Measurements from ENCODE around the gene DIAPH3. TPM values are rescaled to one million over a fixed set of nuclear protein-coding genes. Genes with fewer than 3 reads are reported as not detected.

The DIAPH3 gene
- polyA plus RNA-seq, 4 donors, result 10.3 to 14.3 (median 11.8) TPM

DNA sequence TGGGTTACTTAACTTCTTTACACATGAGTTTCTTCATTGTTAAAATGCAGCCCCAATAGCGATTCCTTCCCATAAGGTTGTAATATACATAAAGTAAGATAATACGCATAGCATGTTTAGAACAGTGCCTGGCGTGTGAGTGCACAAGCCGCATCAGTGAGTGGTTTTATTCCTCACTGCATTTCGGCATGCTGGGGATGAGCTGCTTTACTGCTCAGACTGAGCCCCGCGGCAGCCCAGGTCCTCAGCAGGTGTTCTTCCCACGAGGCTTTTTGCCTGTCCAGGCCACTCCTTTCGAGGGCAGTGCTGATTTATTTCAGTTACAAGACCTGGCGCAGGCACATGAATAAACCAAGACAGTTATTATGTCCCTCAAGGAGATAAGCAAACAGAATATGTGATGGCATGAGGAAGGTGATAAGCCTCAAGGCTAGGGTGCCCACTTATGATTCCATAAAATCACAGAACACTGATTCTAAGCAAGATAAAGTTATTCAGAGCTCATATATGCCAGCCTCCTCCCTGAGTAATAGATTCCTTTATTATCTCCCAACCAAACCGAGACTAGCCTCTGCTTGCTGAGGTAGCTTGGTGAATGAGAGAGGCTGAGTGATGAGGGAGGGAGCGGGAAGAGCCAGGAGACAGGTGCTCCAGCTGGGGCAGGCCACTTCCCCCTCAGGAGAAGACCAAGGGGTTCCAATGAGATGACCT lies 505.5 kb downstream of the DIAPH3 start:
- DNase-seq (ENCODE audit: low read depth in 4 of 4, low spot score in 2 of 4), result no peak

GRCh38 chr13:59653916-59654315 lies 509.8 kb downstream of the DIAPH3 start:
- no peak for DNase-seq (ENCODE audit: low read depth in 4 of 4, low spot score in 2 of 4)

- DNase-seq (ENCODE audit: low read depth in 4 of 4, low spot score in 2 of 4), result no peak
These were observed 512.2 kb downstream of the DIAPH3 start for GRCh38 chr13:59651479-59651878.

GRCh38 chr13:59643906-59644626 lies 519.7 kb downstream of the DIAPH3 start:
- DNase-seq (ENCODE audit: low read depth in 4 of 4, low spot score in 2 of 4), result no peak

GRCh38 chr13:59643364-59643841 lies 520.3 kb downstream of the DIAPH3 start:
- no peak for DNase-seq (ENCODE audit: low read depth in 4 of 4, low spot score in 2 of 4)

DNA sequence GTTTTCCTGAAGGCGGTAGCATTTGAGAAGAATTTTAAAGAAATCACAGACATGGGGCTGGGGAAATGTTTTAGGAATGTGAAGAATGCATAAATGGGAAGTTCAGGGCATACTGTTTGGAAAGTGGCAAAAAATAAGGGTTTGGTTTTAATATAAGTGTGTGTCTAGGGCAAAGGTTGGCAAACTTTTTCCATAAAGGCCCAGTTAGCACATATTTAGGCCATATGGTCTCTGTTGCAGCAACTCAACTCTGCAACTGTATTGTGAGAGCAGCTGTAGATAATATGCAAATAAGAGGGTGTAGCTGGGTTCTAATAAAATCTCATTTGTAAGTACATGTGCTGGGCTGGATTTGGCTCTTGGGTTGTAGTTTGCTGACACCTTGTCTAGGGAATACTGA lies 521.9 kb downstream of the DIAPH3 start:
- DNase-seq (ENCODE audit: low read depth in 4 of 4, low spot score in 2 of 4), result no peak

- DNase-seq (ENCODE audit: low read depth in 4 of 4, low spot score in 2 of 4), result no peak
These were observed 522.5 kb downstream of the DIAPH3 start for GRCh38 chr13:59641261-59641660.

- DNase-seq (ENCODE audit: low read depth in 4 of 4, low spot score in 2 of 4), result no peak
These were observed 525.3 kb downstream of the DIAPH3 start for GRCh38 chr13:59638404-59638803.

- DNase-seq (ENCODE audit: low read depth in 4 of 4, low spot score in 2 of 4), result peak in 1 of 4 donors; percentile 28
These were observed 528.1 kb downstream of the DIAPH3 start for GRCh38 chr13:59635589-59635988.

- no peak for DNase-seq (ENCODE audit: low read depth in 4 of 4, low spot score in 2 of 4)
These were observed 530.4 kb downstream of the DIAPH3 start for GRCh38 chr13:59633290-59633689.

GRCh38 chr13:59631271-59631670 lies 532.5 kb downstream of the DIAPH3 start:
- no peak for DNase-seq (ENCODE audit: low read depth in 4 of 4, low spot score in 2 of 4)

DNA sequence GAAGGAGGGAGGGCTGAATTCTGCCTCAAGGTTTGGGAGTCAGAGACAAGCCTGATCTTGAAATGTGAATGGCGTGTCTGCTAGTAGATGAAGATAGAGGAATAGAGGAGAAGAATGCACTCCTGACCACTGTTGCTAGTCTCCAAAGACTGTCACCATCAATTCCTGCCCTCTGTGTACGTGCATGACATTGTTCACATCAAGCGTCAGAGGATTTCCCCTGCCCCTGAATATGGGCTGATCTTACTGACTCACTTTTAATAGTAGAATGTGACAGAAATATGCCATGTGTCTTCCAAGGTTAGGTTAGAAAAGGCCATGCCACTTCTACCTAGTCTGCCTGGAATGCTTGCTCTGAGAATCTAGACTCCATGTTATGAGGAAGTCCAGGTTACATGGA lies 538.6 kb downstream of the DIAPH3 start:
- DNase-seq (ENCODE audit: low read depth in 4 of 4, low spot score in 2 of 4), result no peak

- DNase-seq (ENCODE audit: low read depth in 4 of 4, low spot score in 2 of 4), result no peak
These were observed 540.4 kb downstream of the DIAPH3 start for GRCh38 chr13:59623206-59623915.

DNA sequence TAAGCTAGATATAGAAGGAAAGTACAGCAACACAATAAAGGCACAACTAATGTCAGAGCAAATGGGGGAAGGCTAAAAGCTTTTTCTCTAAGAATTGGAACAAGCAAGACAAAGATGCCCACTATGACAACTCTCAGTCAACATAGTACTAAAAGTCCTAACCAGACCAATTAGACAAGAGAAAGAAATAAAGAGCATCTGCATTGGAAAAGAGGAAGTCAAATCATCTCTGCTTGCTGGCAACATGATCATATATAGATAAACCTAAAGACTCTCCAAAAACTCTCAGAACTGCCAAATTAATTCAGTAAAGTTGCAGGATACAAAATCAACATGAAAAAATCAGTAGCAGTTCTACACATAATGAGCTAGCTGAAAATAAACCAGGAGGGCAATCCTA lies 542.0 kb downstream of the DIAPH3 start:
- no peak for DNase-seq (ENCODE audit: low read depth in 4 of 4, low spot score in 2 of 4)

Other genes starting within 250 kb of the DIAPH3 start
- gene TDRD3, start 233.3 kb upstream of the DIAPH3 start, polyA plus RNA-seq (ENCODE audit: insufficient read length in 4 of 4), result 10 to 100 TPM; 33.4 to 39.1 (median 35.7) TPM